RWPE2 (cell line): Measurements from ENCODE around the gene MCM9.
"Not testable (repeated sequence)": the region's sequence is repeated elsewhere in the genome, so short reads cannot be mapped to it uniquely, and the experiment has no call there.

Experiments used
- ATAC-seq: fragments of 200-7000 bp; cut with Tn5 transposase; 3 replicates; pipeline ENCODE4 v1.9.1; 2021; ENCODE audit warnings: low read depth
- DNase-seq: peaks from one replicate; pipeline ENCODE4 v3.0.0-alpha.2; 2020; ENCODE audit warnings: low spot score
- H3K27ac ChIP-seq: fragments of 450-650 bp; 2 replicates; pipeline ENCODE4 v1.5.1; 2017; ENCODE audit warnings: mild to moderate bottlenecking; ENCODE audit not compliant: poor library complexity, severe bottlenecking
- H3K27me3 ChIP-seq: fragments of 250-450 bp; sonication (Bioruptor Pico); 2 replicates; pipeline ENCODE4 v1.5.1; 2021; ENCODE audit warnings: mild to moderate bottlenecking, moderate library complexity; ENCODE audit not compliant: insufficient read depth, poor library complexity, severe bottlenecking
- H3K36me3 ChIP-seq: fragments of 250-450 bp; sonication (Bioruptor Pico); 2 replicates; pipeline ENCODE4 v1.5.1; 2020; ENCODE audit warnings: low read depth, mild to moderate bottlenecking, moderate library complexity
- H3K4me1 ChIP-seq: fragments of 250-450 bp; sonication (Bioruptor Pico); 2 replicates; pipeline ENCODE4 v1.5.1; 2021; ENCODE audit warnings: mild to moderate bottlenecking, moderate library complexity; ENCODE audit not compliant: insufficient read depth, poor library complexity, severe bottlenecking
- H3K4me3 ChIP-seq: fragments of 250-450 bp; sonication (Bioruptor Pico); 2 replicates; pipeline ENCODE4 v1.5.1; 2021; ENCODE audit warnings: mild to moderate bottlenecking, moderate library complexity; ENCODE audit not compliant: severe bottlenecking
- H3K9me3 ChIP-seq: fragments of 250-450 bp; sonication (Bioruptor Pico); 2 replicates; pipeline ENCODE4 v1.5.1; 2021; ENCODE audit warnings: mild to moderate bottlenecking, moderate library complexity; ENCODE audit not compliant: severe bottlenecking
- TF ChIP-seq, protein P1 (sequence below): fragments of 450-650 bp; IDR thresholded peaks from one replicate; pipeline ENCODE4 v1.5.1; 2017; ENCODE audit warnings: mild to moderate bottlenecking, moderate library complexity; ENCODE audit not compliant: poor library complexity, severe bottlenecking

MCM9 gene

DNA sequence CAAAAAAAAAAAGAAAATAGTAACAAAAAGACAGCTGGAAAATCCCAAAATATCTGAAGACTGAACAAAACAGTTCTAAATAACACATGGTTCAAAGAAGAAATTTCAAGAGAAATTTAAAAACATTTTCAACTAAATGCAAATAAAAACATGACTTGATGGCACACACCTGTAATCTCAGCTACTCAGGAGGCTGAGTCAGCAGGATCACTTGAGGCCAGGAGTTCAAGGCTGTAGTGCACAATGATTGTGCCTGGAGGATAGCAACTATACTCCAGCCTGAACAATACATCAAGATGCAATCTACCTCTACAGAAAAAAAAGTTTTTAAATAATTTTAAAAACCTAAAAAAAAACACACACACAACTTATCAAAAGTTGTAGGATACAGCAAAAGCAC is 62.6 kb downstream of the MCM9 start:
- H3K4me3 ChIP-seq: no peak overlapping the region
- no peak for ATAC-seq
- no peaks in the 10 kb centered on the region for H3K27me3 ChIP-seq
- no peak for DNase-seq
- H3K27ac ChIP-seq: no peak overlapping the region
- H3K9me3 ChIP-seq: no peaks in the 10 kb centered on the region
- H3K36me3 ChIP-seq: no peaks in the 10 kb centered on the region; the same call in 1 of the 2 replicates
- peaks cover 10% of the 10 kb centered on the region for H3K4me1 ChIP-seq
- TF ChIP-seq, protein P1, sequence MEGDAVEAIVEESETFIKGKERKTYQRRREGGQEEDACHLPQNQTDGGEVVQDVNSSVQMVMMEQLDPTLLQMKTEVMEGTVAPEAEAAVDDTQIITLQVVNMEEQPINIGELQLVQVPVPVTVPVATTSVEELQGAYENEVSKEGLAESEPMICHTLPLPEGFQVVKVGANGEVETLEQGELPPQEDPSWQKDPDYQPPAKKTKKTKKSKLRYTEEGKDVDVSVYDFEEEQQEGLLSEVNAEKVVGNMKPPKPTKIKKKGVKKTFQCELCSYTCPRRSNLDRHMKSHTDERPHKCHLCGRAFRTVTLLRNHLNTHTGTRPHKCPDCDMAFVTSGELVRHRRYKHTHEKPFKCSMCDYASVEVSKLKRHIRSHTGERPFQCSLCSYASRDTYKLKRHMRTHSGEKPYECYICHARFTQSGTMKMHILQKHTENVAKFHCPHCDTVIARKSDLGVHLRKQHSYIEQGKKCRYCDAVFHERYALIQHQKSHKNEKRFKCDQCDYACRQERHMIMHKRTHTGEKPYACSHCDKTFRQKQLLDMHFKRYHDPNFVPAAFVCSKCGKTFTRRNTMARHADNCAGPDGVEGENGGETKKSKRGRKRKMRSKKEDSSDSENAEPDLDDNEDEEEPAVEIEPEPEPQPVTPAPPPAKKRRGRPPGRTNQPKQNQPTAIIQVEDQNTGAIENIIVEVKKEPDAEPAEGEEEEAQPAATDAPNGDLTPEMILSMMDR: no peak

DNA sequence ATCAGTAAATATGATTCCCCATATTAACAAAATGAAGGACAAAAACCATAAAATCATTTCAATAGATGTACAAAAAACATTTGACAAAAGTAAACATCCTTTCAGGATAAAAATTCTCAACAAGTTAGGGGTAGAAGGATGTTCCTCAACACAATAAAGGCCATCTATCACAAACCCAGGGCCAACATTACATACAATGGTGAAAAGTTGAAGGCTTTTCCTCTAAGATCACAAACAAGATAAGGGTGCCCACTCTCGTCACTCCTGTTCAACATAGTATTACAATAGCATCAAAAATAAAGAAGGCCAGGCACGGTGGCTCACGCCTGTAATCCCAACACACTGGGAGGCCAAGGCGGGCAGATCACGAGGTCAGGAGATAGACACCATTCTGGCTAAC is 63.6 kb downstream of the MCM9 start:
- H3K27me3 ChIP-seq: no peaks in the 10 kb centered on the region
- TF ChIP-seq, protein P1: no peak
- H3K4me3 ChIP-seq: no peak overlapping the region
- DNase-seq: no peak
- peaks cover 5% of the 10 kb centered on the region for H3K4me1 ChIP-seq
- no peak for ATAC-seq
- H3K9me3 ChIP-seq: no peaks in the 10 kb centered on the region
- H3K36me3 ChIP-seq: no peaks in the 10 kb centered on the region; the same call in 1 of the 2 replicates
- no peak overlapping the region for H3K27ac ChIP-seq

DNA sequence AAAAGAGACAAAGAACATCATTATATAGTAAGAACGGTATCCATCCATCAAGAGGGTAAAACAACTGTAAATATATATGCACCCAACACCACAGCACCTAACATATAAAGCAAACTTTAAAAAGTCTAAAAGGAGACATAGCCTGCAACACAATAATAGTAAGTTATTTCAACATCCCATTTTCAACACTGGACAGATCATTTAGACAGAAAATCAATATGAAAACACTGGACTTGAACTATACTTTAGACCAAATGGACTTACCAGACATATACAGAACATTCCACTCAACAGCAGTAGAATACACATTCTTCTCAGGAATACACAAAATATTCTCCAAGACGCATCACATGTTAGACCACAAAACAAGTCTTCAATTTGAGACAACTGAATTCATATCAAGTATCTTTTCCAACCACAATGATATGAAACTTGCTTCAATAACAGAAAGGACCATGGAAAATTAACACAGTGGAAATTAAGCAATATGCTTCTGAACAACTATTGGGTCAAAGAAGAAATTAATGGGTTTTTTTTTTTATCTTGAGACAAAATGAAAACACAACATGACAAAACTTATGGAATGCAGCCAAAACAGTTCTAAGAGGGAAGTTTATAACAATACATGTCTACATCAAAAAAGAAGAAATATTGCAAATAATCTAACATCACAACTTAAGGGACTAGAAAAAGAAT is 64.9 kb downstream of the MCM9 start:
- Histone ChIP-seq H3K36me3 (no peaks in the 10 kb centered on the region; the same call in 1 of the 2 replicates), H3K4me3 (no peak overlapping the region), H3K4me1 (no peaks in the 10 kb centered on the region), H3K27me3 (no peaks in the 10 kb centered on the region), H3K9me3 (no peaks in the 10 kb centered on the region), H3K27ac (no peak overlapping the region)
- DNase-seq: no peak
- ATAC-seq: no peak
- TF ChIP-seq, protein P1: no peak

DNA sequence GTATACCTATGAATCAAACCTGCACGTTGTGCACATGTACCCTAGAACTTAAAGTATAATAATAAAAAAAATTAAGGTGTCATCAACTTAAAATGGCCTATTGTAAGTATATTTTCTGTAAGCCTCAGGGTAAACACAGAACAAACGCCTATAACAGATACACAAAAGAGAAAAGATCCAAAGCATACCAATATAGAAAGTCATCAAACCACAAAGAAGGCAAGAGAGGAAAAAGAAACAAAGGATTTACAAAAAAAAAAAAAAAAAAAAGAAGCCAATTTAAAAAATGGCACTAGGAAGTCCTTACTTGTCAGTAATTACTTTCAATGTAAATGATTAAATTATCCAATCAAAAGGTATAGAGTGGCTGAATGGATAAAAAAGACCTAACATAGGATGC is 65.6 kb downstream of the MCM9 start:
- H3K27me3 ChIP-seq: no peaks in the 10 kb centered on the region
- H3K9me3 ChIP-seq: no peaks in the 10 kb centered on the region
- TF ChIP-seq, protein P1: no peak
- no peak overlapping the region for H3K27ac ChIP-seq
- no peak overlapping the region for H3K4me3 ChIP-seq
- DNase-seq (no peak), ATAC-seq (no peak)
- no peaks in the 10 kb centered on the region; the same call in 1 of the 2 replicates for H3K36me3 ChIP-seq
- no peaks in the 10 kb centered on the region for H3K4me1 ChIP-seq

DNA sequence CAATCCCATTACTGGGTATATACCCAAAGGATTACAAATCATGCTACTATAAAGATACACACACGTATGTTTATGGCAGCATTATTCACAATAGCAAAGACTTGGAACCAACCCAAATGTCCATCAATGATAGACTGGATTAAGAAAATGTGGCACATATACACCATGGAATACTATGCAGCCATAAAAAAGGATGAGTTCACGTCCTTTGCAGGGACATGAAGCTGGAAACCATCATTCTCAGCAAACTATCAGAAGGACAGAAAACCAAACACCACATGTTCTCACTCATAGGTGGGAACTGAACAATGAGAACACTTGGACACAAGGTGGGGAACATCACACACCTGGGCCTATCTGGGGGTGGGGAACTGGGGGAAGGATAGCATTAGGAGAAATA is 66.1 kb downstream of the MCM9 start:
- ATAC-seq, H3K9me3 ChIP-seq, H3K4me1 ChIP-seq, H3K27me3 ChIP-seq, DNase-seq, H3K36me3 ChIP-seq, H3K27ac ChIP-seq, H3K4me3 ChIP-seq: not testable (repeated sequence)
